ENCODE results near the gene NAV2.

NAV2 gene

GRCh38 chr11:19814421-19814820, 101.8 kb downstream of the NAV2 start:
- DNase-seq (ENCODE audit: low read depth): peak; percentile 4
- TF ChIP-seq CTCF (IDR thresholded peaks at IDR 0.05; ENCODE audit: insufficient read depth, low read depth, low read length, missing control alignments): peak; percentile 27
- H3K4me3 ChIP-seq (ENCODE audit: low read length): no peak overlapping the region

- TF ChIP-seq CTCF (IDR thresholded peaks at IDR 0.05; ENCODE audit: insufficient read depth, low read depth, low read length, missing control alignments): no peak
- no peak overlapping the region for H3K4me3 ChIP-seq (ENCODE audit: low read length)
- DNase-seq (ENCODE audit: low read depth): no peak
Measured at GRCh38 chr11:19816040-19816439, 103.4 kb downstream of the NAV2 start.

- H3K4me3 ChIP-seq (ENCODE audit: low read length): no peak overlapping the region
- DNase-seq (ENCODE audit: low read depth): no peak
- no peak for TF ChIP-seq CTCF (IDR thresholded peaks at IDR 0.05; ENCODE audit: insufficient read depth, low read depth, low read length, missing control alignments)
Measured at GRCh38 chr11:19816817-19817216, 104.2 kb downstream of the NAV2 start.

- DNase-seq (ENCODE audit: low read depth): no peak
- H3K4me3 ChIP-seq (ENCODE audit: low read length): no peak overlapping the region
- no peak for TF ChIP-seq CTCF (IDR thresholded peaks at IDR 0.05; ENCODE audit: insufficient read depth, low read depth, low read length, missing control alignments)
Measured at GRCh38 chr11:19817265-19817851, 104.7 kb downstream of the NAV2 start.

- DNase-seq (ENCODE audit: low read depth): no peak
- no peak overlapping the region for H3K4me3 ChIP-seq (ENCODE audit: low read length)
- no peak for TF ChIP-seq CTCF (IDR thresholded peaks at IDR 0.05; ENCODE audit: insufficient read depth, low read depth, low read length, missing control alignments)
Measured at GRCh38 chr11:19817870-19818269, 105.2 kb downstream of the NAV2 start.

- no peak overlapping the region for H3K4me3 ChIP-seq (ENCODE audit: low read length)
- TF ChIP-seq CTCF (IDR thresholded peaks at IDR 0.05; ENCODE audit: insufficient read depth, low read depth, low read length, missing control alignments): no peak
- DNase-seq (ENCODE audit: low read depth): no peak
Measured at GRCh38 chr11:19818619-19819018, 106.0 kb downstream of the NAV2 start.

GRCh38 chr11:19819148-19819547, 106.5 kb downstream of the NAV2 start:
- H3K4me3 ChIP-seq (ENCODE audit: low read length): no peak overlapping the region
- no peak for DNase-seq (ENCODE audit: low read depth)
- TF ChIP-seq CTCF (IDR thresholded peaks at IDR 0.05; ENCODE audit: insufficient read depth, low read depth, low read length, missing control alignments): no peak
